T-helper 17 cell (primary cell): ENCODE measurements around the gene ZPR1. TPM values are rescaled to one million over a fixed set of nuclear protein-coding genes. Genes with fewer than 3 reads are reported as not detected.
A peak's percentile ranks its signal among the peaks of the same experiment; 100 is the strongest.
"Not testable (repeated sequence)": the region's sequence is repeated elsewhere in the genome, so short reads cannot be mapped to it uniquely, and the experiment has no call there.

Source experiments
- ATAC-seq: fragments of 150-1000 bp; cut with Tn5 transposase; 2 replicates; pipeline ENCODE4 v1.10.0; 2021; ENCODE audit warnings: mild to moderate bottlenecking, moderate library complexity
- DNase-seq, 3 donors: peaks; one replicate each; pipeline versions ENCODE4 v3.0.0 to v3.0.0-alpha.2; 2020 to 2021
- H3K9me3 ChIP-seq: one replicate; pipeline ENCODE4 v1.7.0; 2013; ENCODE audit warnings: low read length, mild to moderate bottlenecking; ENCODE audit not compliant: control insufficient read depth, poor library complexity, severe bottlenecking
- H3K27ac Mint-ChIP-seq: one replicate; pipeline ENCODE4 v1.8.0; 2022; ENCODE audit warnings: mild to moderate bottlenecking, moderate library complexity, mixed read lengths
- H3K27me3 Mint-ChIP-seq: one replicate; pipeline ENCODE4 v1.8.0; 2022; ENCODE audit warnings: mixed read lengths
- H3K36me3 Mint-ChIP-seq: one replicate; pipeline ENCODE4 v1.8.0; 2022; ENCODE audit warnings: low read depth, mixed read lengths
- H3K4me1 Mint-ChIP-seq: one replicate; pipeline ENCODE4 v1.8.0; 2022; ENCODE audit warnings: mild to moderate bottlenecking, mixed read lengths
- H3K4me3 Mint-ChIP-seq: one replicate; pipeline ENCODE4 v1.8.0; 2022; ENCODE audit warnings: mild to moderate bottlenecking, moderate library complexity, mixed read lengths
- total RNA-seq, 4 donors: library from RNA in 2 of 4; stranded (reverse) in 2 of 4; gene quantifications; one replicate each; pipeline ENCODE4 v1.2.3 and lab custom pipeline; 2022 to 2026

ZPR1 gene, protein sequence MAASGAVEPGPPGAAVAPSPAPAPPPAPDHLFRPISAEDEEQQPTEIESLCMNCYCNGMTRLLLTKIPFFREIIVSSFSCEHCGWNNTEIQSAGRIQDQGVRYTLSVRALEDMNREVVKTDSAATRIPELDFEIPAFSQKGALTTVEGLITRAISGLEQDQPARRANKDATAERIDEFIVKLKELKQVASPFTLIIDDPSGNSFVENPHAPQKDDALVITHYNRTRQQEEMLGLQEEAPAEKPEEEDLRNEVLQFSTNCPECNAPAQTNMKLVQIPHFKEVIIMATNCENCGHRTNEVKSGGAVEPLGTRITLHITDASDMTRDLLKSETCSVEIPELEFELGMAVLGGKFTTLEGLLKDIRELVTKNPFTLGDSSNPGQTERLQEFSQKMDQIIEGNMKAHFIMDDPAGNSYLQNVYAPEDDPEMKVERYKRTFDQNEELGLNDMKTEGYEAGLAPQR
- total RNA-seq (100 to 1,000 TPM in 1 of 2 donors, 10 to 100 TPM in 1; 87.1 to 107 TPM), total RNA-seq (lab: John Stamatoyannopoulos, UW) (131 to 143 reads per million in 2 donors)

DNA sequence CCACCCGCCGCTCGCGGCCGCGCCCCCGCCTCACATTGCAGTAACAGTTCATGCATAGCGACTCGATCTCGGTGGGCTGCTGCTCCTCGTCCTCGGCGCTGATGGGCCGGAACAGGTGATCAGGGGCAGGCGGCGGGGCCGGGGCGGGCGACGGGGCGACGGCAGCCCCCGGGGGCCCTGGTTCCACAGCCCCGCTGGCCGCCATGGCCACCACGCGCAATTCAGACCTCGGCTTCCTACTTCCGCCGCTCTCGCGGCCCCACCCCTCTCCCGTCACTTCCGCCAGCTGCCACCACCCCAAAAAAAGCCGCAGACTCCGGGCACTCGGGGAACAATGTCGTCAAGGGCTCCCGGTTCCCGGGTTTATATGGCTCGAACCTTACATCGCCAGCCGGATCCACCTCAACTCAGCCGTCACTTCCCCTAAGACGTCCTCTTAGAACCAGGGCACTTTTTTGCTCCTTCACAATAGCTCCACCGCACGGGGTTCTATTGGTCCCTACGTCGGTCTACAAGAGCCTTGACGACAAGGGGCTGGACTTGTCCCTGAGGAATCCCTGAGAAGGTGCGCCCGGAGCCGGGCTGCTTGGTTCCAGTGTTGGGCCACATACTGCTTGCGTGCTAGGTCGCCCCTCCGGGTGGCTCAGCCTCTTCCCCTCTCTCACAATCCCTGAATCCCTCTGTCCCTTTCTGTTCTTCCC, at the start of gene ZPR1:
ZPR1 (minus strand) TSS at position 238 of the 701 bp plus-strand sequence; CDS start at position 205, 33 bp downstream.
- no peaks in the 10 kb centered on the region for H3K9me3 ChIP-seq
- peak; percentile 90 for ATAC-seq
- DNase-seq, result peak; percentile 75 to 79 (median 79)
- H3K4me1 Mint-ChIP-seq, result peaks cover 31% of the 10 kb centered on the region
- H3K27ac Mint-ChIP-seq, result peak within 1 kb of the TSS; percentile 97
- H3K36me3 Mint-ChIP-seq, result peaks cover 8% of the 10 kb centered on the region
- no peaks in the 10 kb centered on the region for H3K27me3 Mint-ChIP-seq
- H3K4me3 Mint-ChIP-seq, result peak within 1 kb of the TSS; percentile 97

DNA sequence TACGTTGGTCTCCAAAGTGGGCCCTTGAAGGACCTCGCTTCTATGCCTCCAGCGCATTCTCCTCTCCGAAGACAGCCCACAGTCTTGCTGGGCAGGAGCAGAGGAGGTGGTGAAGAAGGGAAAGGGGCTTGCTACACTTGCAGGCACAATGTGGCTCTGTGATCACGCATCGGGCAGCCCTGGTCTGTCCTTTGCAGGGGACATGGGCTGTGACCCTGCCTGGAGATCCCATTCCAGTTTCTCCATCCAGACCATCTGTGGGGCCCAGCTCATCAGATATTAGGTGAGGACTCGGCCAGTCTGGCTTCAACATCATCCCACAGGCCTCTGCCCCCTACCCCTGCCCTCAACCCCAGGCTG, 48.8 kb upstream of the ZPR1 start:
- peak overlapping the region; percentile 80 for H3K4me3 Mint-ChIP-seq
- no peaks in the 10 kb centered on the region for H3K9me3 ChIP-seq

DNA sequence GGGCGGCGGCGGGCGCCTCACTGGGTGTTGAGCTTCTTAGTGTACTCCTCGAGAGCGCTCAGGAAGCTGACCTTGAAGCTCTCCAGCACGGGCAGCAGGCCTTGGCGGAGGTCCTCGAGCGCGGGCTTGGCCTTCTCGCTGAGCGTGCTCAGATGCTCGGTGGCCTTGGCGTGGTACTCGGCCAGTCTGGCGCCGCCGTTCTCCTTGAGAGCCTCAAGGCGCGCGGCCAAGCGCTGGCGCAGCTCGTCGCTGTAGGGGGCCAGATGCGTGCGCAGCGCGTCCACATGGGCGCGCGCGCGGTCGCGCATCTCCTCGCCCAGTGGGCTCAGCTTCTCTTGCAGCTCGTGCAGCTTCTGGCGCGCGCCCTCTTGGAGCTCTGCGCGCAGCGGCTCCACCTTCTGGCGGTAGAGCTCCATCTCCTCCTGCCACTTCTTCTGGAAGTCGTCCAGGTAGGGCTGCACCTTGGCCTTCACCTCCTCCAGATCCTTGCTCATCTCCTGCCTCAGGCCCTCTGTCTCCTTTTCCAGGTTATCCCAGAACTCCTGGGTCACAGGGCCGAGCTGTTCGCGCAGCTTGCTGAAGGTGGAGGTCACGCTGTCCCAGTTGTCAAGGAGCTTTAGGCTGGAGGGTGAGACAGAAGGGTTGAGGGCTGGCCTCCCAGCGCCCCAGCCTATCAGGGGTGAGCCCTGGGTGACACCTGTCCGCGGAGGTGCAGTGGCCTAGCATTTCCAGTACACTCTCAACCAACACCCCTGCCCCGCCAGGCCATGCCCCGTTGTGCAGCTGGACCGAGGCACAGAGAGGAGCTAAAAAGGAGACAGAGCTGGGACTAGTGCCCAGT, 48.2 kb upstream of the ZPR1 start:
- H3K9me3 ChIP-seq, result no peaks in the 10 kb centered on the region
- Mint-ChIP-seq H3K36me3 (no peaks in the 10 kb centered on the region), H3K4me3 (peak overlapping the region; percentile 80), H3K4me1 (peaks cover 8% of the 10 kb centered on the region), H3K27ac (peak overlapping the region; percentile 74), H3K27me3 (no peaks in the 10 kb centered on the region)
- DNase-seq, result peak; percentile 59 to 74 (median 61)
- peak; percentile 96 for ATAC-seq

More for the DNA sequence above, 48.8 kb upstream of the ZPR1 start:
- ATAC-seq (no peak), DNase-seq (no peak)
- no peak overlapping the region for H3K27ac Mint-ChIP-seq
- no peaks in the 10 kb centered on the region for H3K27me3 Mint-ChIP-seq
- H3K36me3 Mint-ChIP-seq, result no peaks in the 10 kb centered on the region
- H3K4me1 Mint-ChIP-seq, result peaks cover 8% of the 10 kb centered on the region

DNA sequence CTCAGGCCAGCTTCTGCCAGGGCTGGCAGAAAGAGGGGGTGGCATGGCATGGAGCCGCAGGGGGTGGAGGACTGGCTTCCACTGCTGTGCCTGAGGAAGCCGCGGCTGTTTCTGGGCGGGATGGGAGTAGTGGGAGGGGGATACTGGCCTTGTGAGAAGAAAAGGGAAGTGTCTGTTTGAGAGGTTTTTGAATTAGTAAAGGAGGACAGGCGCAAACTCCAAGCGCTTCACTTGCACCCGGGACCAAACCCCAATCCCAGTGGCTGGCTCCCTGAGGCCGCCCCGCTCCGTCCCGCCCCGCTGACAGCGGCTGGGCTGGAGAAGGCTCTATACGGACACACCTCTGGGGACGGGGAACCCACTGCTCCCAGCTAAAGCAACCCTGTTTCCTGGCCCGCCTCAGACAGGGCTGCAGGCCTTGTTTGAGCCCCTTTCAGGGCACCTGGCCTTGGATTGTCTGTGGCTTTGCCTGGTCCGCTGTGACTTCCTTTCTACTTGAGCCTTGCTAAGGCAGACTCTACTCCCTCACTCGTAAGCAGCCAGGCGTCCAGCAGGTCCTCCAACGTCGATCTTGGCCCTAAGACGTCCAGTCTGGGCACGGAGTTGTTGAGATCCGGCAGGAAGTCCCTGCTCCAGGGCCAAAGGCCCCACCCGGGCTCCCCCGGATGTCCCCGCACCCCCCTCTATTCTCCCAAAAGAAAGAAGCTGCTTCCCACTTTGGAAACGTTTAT, 47.4 kb upstream of the ZPR1 start:
- ATAC-seq, result peak; percentile 3
- H3K9me3 ChIP-seq, result no peaks in the 10 kb centered on the region
- DNase-seq, result no peak
- Mint-ChIP-seq H3K4me1 (peaks cover 8% of the 10 kb centered on the region), H3K27ac (peak overlapping the region; percentile 74), H3K27me3 (no peaks in the 10 kb centered on the region), H3K36me3 (no peaks in the 10 kb centered on the region), H3K4me3 (peak overlapping the region; percentile 80)

DNA sequence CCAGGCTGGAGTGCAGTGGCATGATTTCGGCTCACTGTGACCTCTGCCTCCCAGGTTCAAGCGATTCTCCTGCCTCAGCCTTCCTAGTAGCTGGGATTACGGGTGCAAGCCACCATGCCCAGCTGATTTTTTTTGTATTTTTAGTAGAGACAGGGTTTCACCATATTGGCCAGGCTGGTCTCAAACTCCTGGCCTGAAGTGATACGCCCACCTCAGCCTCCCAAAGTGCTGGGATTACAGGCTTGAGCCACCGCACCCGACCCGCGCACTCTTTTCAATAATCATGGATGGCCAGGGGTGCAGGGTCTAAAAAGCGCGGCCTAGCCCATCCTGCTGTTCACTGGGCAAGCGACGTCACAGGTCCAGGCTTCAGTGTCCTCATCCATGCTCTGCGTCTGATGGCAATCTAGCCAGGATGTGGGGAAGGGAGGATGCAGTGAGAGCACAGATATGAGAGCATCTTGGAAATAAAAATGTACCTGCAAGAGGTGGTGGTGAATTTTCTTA, 46.8 kb upstream of the ZPR1 start:
- H3K27me3 Mint-ChIP-seq, H3K4me1 Mint-ChIP-seq, ATAC-seq, DNase-seq, H3K27ac Mint-ChIP-seq, H3K36me3 Mint-ChIP-seq, H3K9me3 ChIP-seq: not testable (repeated sequence)
- peak overlapping the region; percentile 80 for H3K4me3 Mint-ChIP-seq

DNA sequence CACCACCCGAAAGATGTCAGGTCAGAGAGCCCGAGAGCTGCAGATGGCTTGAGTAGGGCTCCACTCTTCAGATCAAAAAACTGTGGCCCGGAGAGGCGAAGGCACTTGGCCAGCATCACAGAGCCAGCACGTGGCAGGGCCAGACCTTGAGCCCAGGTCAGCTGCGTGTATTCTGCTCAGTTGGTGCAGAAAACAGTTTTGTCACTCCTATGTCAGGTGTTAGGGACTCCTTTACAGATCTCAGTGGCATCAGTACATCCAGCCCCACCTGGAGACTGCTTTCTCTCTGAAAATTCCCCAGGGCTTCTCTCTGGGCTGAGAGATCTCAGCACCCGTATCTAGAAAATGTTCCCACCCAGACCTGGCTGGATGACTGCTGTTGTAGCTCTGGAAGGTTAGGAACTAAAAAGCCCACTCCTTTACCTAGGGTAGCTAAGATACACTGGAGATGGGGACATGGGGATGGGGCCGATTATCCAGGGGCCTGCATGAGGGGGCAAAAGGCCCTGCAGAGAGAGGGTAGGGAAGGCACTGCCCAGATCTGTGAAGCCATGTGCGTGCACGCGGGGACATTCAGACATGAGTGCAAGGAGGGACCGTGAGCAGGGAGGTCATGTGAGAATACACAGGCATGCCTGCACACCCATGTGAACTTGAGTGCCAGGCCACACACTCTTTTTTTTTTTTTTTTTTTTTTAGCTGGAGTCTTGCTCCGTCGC, 46.2 kb upstream of the ZPR1 start:
- ATAC-seq (no peak), DNase-seq (no peak)
- no peaks in the 10 kb centered on the region for H3K9me3 ChIP-seq
- no peak overlapping the region for H3K27ac Mint-ChIP-seq
- no peak overlapping the region for H3K4me3 Mint-ChIP-seq
- H3K4me1 Mint-ChIP-seq, result peaks cover 8% of the 10 kb centered on the region
- no peaks in the 10 kb centered on the region for H3K36me3 Mint-ChIP-seq
- no peaks in the 10 kb centered on the region for H3K27me3 Mint-ChIP-seq

DNA sequence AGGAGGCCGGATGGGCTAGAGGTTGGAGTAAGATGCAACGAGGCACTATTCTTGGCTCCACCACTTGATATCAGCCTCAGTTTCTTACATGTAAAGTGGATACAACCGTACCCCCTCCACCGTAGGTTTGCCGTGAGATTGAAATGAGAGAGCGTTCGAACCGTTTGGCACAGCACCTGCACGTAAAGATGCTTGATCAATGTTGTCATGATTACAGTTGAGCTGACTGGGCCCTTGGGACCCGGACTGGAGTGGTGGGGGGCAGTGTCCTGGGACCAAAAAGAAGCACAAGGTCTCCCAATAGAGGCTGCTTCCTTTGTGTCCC, 45.6 kb upstream of the ZPR1 start:
- no peaks in the 10 kb centered on the region for H3K36me3 Mint-ChIP-seq
- H3K9me3 ChIP-seq, result no peaks in the 10 kb centered on the region
- H3K27ac Mint-ChIP-seq, result no peak overlapping the region
- H3K27me3 Mint-ChIP-seq, result no peaks in the 10 kb centered on the region
- ATAC-seq (no peak), DNase-seq (no peak)
- peaks cover 8% of the 10 kb centered on the region for H3K4me1 Mint-ChIP-seq
- no peak overlapping the region for H3K4me3 Mint-ChIP-seq

DNA sequence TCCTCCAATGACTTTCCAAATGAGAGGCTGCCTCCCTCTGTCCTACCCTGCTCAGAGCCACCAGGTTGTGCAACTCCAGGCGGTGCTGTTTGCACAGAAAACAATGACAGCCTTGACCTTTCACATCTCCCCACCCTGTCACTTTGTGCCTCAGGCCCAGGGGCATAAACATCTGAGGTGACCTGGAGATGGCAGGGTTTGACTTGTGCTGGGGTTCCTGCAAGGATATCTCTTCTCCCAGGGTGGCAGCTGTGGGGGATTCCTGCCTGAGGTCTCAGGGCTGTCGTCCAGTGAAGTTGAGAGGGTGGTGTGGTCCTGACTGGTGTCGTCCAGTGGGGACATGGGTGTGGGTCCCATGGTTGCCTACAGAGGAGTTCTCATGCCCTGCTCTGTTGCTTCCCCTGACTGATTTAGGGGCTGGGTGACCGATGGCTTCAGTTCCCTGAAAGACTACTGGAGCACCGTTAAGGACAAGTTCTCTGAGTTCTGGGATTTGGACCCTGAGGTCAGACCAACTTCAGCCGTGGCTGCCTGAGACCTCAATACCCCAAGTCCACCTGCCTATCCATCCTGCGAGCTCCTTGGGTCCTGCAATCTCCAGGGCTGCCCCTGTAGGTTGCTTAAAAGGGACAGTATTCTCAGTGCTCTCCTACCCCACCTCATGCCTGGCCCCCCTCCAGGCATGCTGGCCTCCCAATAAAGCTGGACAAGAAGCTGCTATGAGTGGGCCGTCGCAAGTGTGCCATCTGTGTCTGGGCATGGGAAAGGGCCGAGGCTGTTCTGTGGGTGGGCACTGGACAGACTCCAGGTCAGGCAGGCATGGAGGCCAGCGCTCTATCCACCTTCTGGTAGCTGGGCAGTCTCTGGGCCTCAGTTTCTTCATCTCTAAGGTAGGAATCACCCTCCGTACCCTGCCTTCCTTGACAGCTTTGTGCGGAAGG, 44.8 kb upstream of the ZPR1 start:
- no peaks in the 10 kb centered on the region for H3K27me3 Mint-ChIP-seq
- H3K27ac Mint-ChIP-seq, result no peak overlapping the region
- no peak overlapping the region for H3K4me3 Mint-ChIP-seq
- H3K4me1 Mint-ChIP-seq, result peaks cover 8% of the 10 kb centered on the region
- H3K9me3 ChIP-seq, result no peaks in the 10 kb centered on the region
- DNase-seq (no peak), ATAC-seq (no peak)
- no peaks in the 10 kb centered on the region for H3K36me3 Mint-ChIP-seq

DNA sequence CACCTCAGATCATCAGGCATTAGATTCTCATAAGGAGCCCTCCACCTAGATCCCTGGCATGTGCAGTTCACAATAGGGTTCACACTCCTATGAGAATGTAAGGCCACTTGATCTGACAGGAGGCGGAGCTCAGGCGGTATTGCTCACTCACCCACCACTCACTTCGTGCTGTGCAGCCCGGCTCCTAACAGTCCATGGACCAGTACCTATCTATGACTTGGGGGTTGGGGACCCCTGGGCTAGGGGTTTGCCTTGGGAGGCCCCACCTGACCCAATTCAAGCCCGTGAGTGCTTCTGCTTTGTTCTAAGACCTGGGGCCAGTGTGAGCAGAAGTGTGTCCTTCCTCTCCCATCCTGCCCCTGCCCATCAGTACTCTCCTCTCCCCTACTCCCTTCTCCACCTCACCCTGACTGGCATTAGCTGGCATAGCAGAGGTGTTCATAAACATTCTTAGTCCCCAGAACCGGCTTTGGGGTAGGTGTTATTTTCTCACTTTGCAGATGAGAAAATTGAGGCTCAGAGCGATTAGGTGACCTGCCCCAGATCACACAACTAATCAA, 44.0 kb upstream of the ZPR1 start:
- no peak for ATAC-seq
- no peaks in the 10 kb centered on the region for H3K9me3 ChIP-seq
- no peaks in the 10 kb centered on the region for H3K27me3 Mint-ChIP-seq
- peaks cover 8% of the 10 kb centered on the region for H3K4me1 Mint-ChIP-seq
- no peak for DNase-seq
- no peak overlapping the region for H3K27ac Mint-ChIP-seq
- H3K4me3 Mint-ChIP-seq, result no peak overlapping the region
- H3K36me3 Mint-ChIP-seq, result no peaks in the 10 kb centered on the region

DNA sequence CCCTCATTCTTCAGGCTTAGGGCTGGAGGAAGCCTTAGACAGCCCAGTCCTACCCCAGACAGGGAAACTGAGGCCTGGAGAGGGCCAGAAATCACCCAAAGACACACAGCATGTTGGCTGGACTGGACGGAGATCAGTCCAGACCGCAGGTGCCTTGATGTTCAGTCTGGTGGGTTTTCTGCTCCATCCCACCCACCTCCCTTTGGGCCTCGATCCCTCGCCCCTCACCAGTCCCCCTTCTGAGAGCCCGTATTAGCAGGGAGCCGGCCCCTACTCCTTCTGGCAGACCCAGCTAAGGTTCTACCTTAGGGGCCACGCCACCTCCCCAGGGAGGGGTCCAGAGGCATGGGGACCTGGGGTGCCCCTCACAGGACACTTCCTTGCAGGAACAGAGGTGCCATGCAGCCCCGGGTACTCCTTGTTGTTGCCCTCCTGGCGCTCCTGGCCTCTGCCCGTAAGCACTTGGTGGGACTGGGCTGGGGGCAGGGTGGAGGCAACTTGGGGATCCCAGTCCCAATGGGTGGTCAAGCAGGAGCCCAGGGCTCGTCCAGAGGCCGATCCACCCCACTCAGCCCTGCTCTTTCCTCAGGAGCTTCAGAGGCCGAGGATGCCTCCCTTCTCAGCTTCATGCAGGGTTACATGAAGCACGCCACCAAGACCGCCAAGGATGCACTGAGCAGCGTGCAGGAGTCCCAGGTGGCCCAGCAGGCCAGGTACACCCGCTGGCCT, 42.5 kb upstream of the ZPR1 start:
- Mint-ChIP-seq H3K27me3 (no peaks in the 10 kb centered on the region), H3K27ac (no peak overlapping the region), H3K4me3 (no peak overlapping the region), H3K4me1 (peaks cover 5% of the 10 kb centered on the region), H3K36me3 (no peaks in the 10 kb centered on the region)
- DNase-seq (no peak), ATAC-seq (no peak)
- no peaks in the 10 kb centered on the region for H3K9me3 ChIP-seq
